Measurements from ENCODE around the gene VAT1L. TPM values are rescaled to one million over a fixed set of nuclear protein-coding genes. Genes with fewer than 3 reads are reported as not detected.

VAT1L gene
- total and polyA plus RNA-seq, 2 donors (not counting 3 experiments of a cell fraction or from before 2014, with no cell fraction given), result 0.46 to 1.5 TPM

DNA sequence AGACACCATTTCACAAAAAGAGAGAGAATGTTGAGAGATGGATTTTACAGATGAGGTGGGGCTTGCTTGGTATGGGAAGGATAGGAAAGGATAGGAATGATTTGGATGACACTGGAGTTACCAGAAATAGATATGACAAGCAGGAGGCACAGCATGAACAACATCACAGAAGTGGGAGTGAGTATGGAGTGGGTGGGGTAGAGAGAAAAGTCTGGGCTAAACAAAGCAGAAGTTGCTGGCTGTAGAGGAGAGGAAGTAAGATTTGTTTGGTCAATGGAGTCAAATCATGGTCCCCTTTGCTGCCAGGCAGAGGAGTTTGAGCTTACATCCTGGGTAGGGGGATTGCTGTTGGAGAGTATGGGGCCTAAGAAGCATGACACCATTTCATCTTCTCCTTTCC lies 101.7 kb downstream of the VAT1L start:
- dilution Hi-C loops (cut with MboI; ENCODE audit: extremely low pct_ligation_motif_present, low sequenced_read_pairs) (no loop called here), intact Hi-C loops (cut with micrococcal nuclease) (no loop called here)
- Histone ChIP-seq H3K9me3 (replicated peaks; ENCODE audit: control insufficient read depth, insufficient read depth, low read length) (no peaks in the 10 kb centered on the region), H3K4me2 (ENCODE audit: insufficient read depth, low read length) (no peak overlapping the region), H3K27me3 (ENCODE audit: control insufficient read depth in 2 of 2, insufficient read depth in 2 of 2, low read length in 2 of 2) (no peaks in the 10 kb centered on the region), H3K9ac (replicated peaks; ENCODE audit: extremely low read depth, insufficient read depth, low read length) (no peak overlapping the region), H3K9me1 (replicated peaks; ENCODE audit: control insufficient read depth, extremely low read depth, insufficient read depth, low read length) (no peaks in the 10 kb centered on the region), H2AFZ (ENCODE audit: low read depth, low read length) (no peak overlapping the region), H3K36me3 (ENCODE audit: control insufficient read depth in 2 of 2, extremely low read depth in 1 of 2, insufficient read depth in 2 of 2, low read length in 2 of 2) (no peaks in the 10 kb centered on the region), H3K4me3 (replicated peaks in 1 of 3; ENCODE audit: insufficient read depth in 1 of 3, low read depth in 1 of 3, low read length in 3 of 3) (no peak overlapping the region), H4K20me1 (replicated peaks; ENCODE audit: control insufficient read depth, extremely low read depth, insufficient read depth, low read length) (no peaks in the 10 kb centered on the region), H3K4me1 (ENCODE audit: control insufficient read depth, extremely low read depth, insufficient read depth, low read length) (no peaks in the 10 kb centered on the region), H3K27ac (ENCODE audit: insufficient read depth, low read depth, low read length) (no peak overlapping the region), H3K79me2 (ENCODE audit: control insufficient read depth, insufficient read depth, low read length) (no peaks in the 10 kb centered on the region)
- CTCF ChIA-PET, result no interaction called here
- POLR2A ChIA-PET, result no interaction called here
- no peak for TF ChIP-seq POLR2A (IDR thresholded peaks at IDR 0.05; ENCODE audit: low read depth, low read length)
- no peak for TF ChIP-seq POLR2AphosphoS5 (IDR thresholded peaks at IDR 0.05; ENCODE audit: insufficient read depth, low read depth, low read length)
- TF ChIP-seq EZH2 (IDR thresholded peaks at IDR 0.05; ENCODE audit: borderline replicate concordance, low read depth, low read length, severe bottlenecking), result no peak
- no peak for TF ChIP-seq MAX (IDR thresholded peaks at IDR 0.05; ENCODE audit: insufficient read depth, insufficient read length)
- no peak for TF ChIP-seq CTCF (IDR thresholded peaks at IDR 0.05; ENCODE audit: extremely low read depth in 1 of 2, insufficient read depth in 1 of 2, low read depth in 1 of 2, low read length in 2 of 2)
- no peak for TF ChIP-seq MYC (IDR thresholded peaks at IDR 0.05; ENCODE audit: low read depth, low read length)
- no peak for TF ChIP-seq JUN (IDR thresholded peaks at IDR 0.05; ENCODE audit: borderline replicate concordance, insufficient read depth, insufficient read length, low read depth)
- TF ChIP-seq FOS (IDR thresholded peaks at IDR 0.05; ENCODE audit: borderline replicate concordance, insufficient read depth, low read length), result no peak
- TF ChIP-seq GATA2 (IDR thresholded peaks at IDR 0.05; ENCODE audit: insufficient read depth, insufficient read length, low read depth, low read length), result no peak
- BruUV-seq (replicated peaks), result no TSS peak
- FAIRE-seq (no peak), DNase-seq (ENCODE audit: low read depth, low spot score) (no peak)
